Activated CD4-positive, alpha-beta memory T cell treated with anti-CD3 and anti-CD28 coated beads, Interleukin-2, amount 10 ng/mL, durations not matched to agents 7 days and 5 days (primary cell): ENCODE results near the gene TRIM41. TPM values are rescaled to one million over a fixed set of nuclear protein-coding genes. Genes with fewer than 3 reads are reported as not detected.

Source experiments
- CTCF ChIA-PET: fragments of 350-600 bp; sonication (Branson Sonifier 250); formaldehyde crosslinking; loops from one replicate; lab custom pipeline; 2021; ENCODE audit warnings: antibody characterized with exemption, inconsistent platforms; lab: Charles Lee
- POLR2A ChIA-PET: fragments of 350-600 bp; sonication (Branson Sonifier 250); formaldehyde crosslinking; loops from one replicate; lab custom pipeline; 2021; ENCODE audit warnings: antibody characterized with exemption; lab: Charles Lee
- DNase-seq: peaks from one replicate; pipeline ENCODE4 v3.0.0-alpha.2; 2020
- H3K27ac Mint-ChIP-seq: one replicate; pipeline ENCODE4 v1.8.0; 2021; ENCODE audit warnings: mild to moderate bottlenecking, mixed read lengths
- H3K27me3 Mint-ChIP-seq: one replicate; pipeline ENCODE4 v1.8.0; 2021; ENCODE audit warnings: mixed read lengths
- H3K36me3 Mint-ChIP-seq: one replicate; pipeline ENCODE4 v1.8.0; 2021; ENCODE audit warnings: low read depth, mixed read lengths
- H3K4me1 Mint-ChIP-seq: one replicate; pipeline ENCODE4 v1.8.0; 2021; ENCODE audit warnings: mixed read lengths
- H3K4me3 Mint-ChIP-seq: one replicate; pipeline ENCODE4 v1.8.0; 2021; ENCODE audit warnings: mild to moderate bottlenecking, mixed read lengths
- H3K9me3 Mint-ChIP-seq: one replicate; pipeline ENCODE4 v1.8.0; 2021; ENCODE audit warnings: mixed read lengths
- total RNA-seq, 2 experiments: library from RNA; stranded (reverse); gene quantifications; one replicate each; pipeline ENCODE4 v1.2.3, GENCODE V29; 2021

The TRIM41 gene
- total RNA-seq, 2 experiments from 2014 or later: 42.4 to 43.7 TPM

DNA sequence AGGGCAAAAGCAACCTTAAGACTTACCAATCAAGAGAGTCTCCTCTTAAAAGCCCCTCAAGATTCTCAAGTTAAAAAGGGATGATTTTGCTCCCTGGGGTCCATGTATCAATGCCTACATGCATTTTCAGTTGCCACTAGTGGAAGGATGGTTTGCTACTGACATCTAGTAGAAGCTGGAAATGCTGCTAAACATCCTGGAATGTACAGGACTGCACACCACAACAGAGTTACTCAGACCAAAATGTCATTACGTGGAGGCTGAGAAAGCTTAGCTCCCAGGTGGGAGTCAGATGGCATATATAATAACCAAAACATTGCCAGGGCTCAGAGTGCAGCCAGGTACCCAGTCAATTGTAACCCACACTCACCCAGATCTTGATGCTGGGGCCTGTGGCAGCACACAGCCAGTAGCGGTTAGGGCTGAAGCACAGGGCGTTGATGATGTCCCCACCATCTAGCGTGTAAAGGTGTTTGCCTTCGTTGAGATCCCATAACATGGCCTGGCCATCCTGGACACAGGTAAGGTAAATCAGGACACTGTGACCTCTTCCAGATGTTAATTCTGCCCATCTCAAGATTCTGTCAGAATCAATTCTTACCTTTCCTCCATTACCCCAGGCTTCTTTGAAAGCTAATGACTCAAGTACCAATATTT, 14.8 kb downstream of the TRIM41 start:
- DNase-seq: no peak
- H3K4me3 Mint-ChIP-seq: no peak overlapping the region
- H3K4me1 Mint-ChIP-seq: peaks cover 62% of the 10 kb centered on the region
- no peaks in the 10 kb centered on the region for H3K27me3 Mint-ChIP-seq
- ChIA-PET CTCF (no interaction called here), POLR2A (interaction anchor here (30.9 to 31.8 kb wide), 2 partner anchors 1 to 11 kb away, joined by 1091 read pairs; partner anchors contain the start of genes RACK1, TRIM41 and TRIM52)
- peaks cover 94% of the 10 kb centered on the region for H3K36me3 Mint-ChIP-seq
- H3K9me3 Mint-ChIP-seq: no peaks in the 10 kb centered on the region
- H3K27ac Mint-ChIP-seq: peak overlapping the region; percentile 12

DNA sequence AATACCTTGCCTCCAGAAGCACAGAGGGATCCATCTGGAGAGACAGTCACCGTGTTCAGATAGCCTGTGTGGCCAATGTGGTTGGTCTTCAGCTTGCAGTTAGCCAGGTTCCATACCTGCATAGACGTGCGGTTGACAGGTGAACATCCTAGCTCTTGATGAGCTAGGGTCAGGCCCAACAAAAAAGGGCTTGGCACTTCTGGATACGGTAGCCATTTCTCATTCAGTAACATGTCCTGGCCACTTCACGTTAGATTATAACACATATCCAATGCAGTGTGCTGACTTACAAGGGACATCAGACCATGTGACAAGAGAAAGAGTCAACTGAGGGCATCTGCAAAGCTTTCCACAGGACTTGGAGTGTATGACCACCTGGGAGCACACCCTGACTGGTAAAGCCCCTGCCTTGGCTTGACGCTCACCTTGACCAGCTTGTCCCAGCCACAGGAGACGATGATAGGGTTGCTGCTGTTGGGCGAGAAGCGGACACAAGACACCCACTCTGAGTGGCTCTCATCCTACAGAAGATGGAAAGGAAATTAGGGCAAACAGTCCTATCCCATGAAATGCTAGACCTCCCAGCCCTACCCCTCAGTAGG, 16.1 kb downstream of the TRIM41 start:
- H3K4me3 Mint-ChIP-seq: peak overlapping the region; percentile 30
- ChIA-PET POLR2A (interaction anchor here (30.9 to 31.8 kb wide), 2 partner anchors 2 to 10 kb away, joined by 1091 read pairs; partner anchors contain the start of genes RACK1, TRIM41 and TRIM52), CTCF (no interaction called here)
- peaks cover 92% of the 10 kb centered on the region for H3K36me3 Mint-ChIP-seq
- DNase-seq: no peak
- H3K27ac Mint-ChIP-seq: peak overlapping the region; percentile 32
- H3K4me1 Mint-ChIP-seq: peaks cover 64% of the 10 kb centered on the region
- H3K9me3 Mint-ChIP-seq: no peaks in the 10 kb centered on the region
- no peaks in the 10 kb centered on the region for H3K27me3 Mint-ChIP-seq

DNA sequence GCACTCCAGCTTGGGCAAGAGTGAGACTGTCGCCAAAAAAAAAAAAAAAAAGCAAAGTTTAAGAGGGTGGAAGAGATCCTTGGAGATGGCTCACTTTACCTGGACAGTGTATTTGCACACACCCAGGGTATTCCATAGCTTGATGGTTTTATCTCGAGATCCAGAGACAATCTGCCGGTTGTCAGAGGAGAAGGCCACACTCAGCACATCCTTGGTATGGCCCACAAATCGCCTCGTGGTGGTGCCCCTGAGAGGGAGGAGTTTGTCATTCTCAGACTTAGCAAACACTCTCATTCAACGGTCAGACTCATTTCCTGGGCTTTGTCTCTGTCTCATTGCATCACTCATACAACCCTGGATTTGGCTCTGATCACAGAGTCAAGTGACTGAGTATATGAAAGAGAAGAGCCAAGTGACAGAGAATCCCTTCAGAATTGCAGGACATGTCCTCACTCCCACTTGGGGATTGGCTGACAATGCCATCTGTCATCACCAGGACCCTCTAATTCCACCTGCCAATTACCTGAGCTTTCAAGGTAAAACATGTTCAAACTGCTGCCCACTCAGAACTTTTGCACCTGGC, 18.4 kb downstream of the TRIM41 start:
- Mint-ChIP-seq H3K9me3 (no peaks in the 10 kb centered on the region), H3K27me3 (no peaks in the 10 kb centered on the region), H3K27ac (peak overlapping the region; percentile 92), H3K36me3 (peaks cover 72% of the 10 kb centered on the region), H3K4me3 (peak overlapping the region; percentile 97), H3K4me1 (peaks cover 71% of the 10 kb centered on the region)
- CTCF ChIA-PET: no interaction called here
- POLR2A ChIA-PET: interaction anchor here (1.0 to 31.8 kb wide), 6 partner anchors 4 to 1240 kb away, joined by 3 to 1091 read pairs (median 41); partner anchors contain the start of genes RACK1, TRIM41 and TRIM52
- DNase-seq: peak; percentile 74

GRCh38 chr5:181242031-181242451, 19.0 kb downstream of the TRIM41 start:
- peaks cover 69% of the 10 kb centered on the region for H3K4me1 Mint-ChIP-seq
- CTCF ChIA-PET: interaction anchor here (1.2 kb wide), 1 partner anchor 10 kb away, joined by 3 read pairs; no protein-coding TSS in a partner anchor
- peak overlapping the region; percentile 92 for H3K27ac Mint-ChIP-seq
- H3K4me3 Mint-ChIP-seq: peak overlapping the region; percentile 97
- no peaks in the 10 kb centered on the region for H3K27me3 Mint-ChIP-seq
- POLR2A ChIA-PET: interaction anchor here (1.1 to 31.8 kb wide), 6 partner anchors 5 to 1618 kb away, joined by 3 to 1091 read pairs (median 41); partner anchors contain the start of genes HNRNPH1, RACK1, TRIM41 and TRIM52
- no peak for DNase-seq
- H3K36me3 Mint-ChIP-seq: peaks cover 69% of the 10 kb centered on the region
- no peaks in the 10 kb centered on the region for H3K9me3 Mint-ChIP-seq

- Mint-ChIP-seq H3K27ac (peak overlapping the region; percentile 92), H3K36me3 (peaks cover 66% of the 10 kb centered on the region)
- CTCF ChIA-PET: interaction anchor here (0.9 to 1.2 kb wide), 2 partner anchors 9 to 58 kb away, joined by 3 to 5 read pairs; no protein-coding TSS in a partner anchor
These were observed 20.0 kb downstream of the TRIM41 start for GRCh38 chr5:181243018-181243563.

GRCh38 chr5:181243564-181244343, 20.7 kb downstream of the TRIM41 start, which contains the start of gene RACK1:
RACK1 (minus strand) TSS chr5:181243906; CDS start chr5:181243800, 106 bp downstream.
- POLR2A ChIA-PET: interaction anchor here (0.8 to 31.8 kb wide), 8 partner anchors 5 to 412 kb away, joined by 3 to 1091 read pairs (median 13); partner anchors contain the start of genes RACK1, TRIM41 and TRIM52
- Mint-ChIP-seq H3K4me3 (peak within 1 kb of the TSS; percentile 97), H3K9me3 (no peaks in the 10 kb centered on the region), H3K36me3 (peaks cover 62% of the 10 kb centered on the region), H3K27ac (peak within 1 kb of the TSS; percentile 92), H3K4me1 (peaks cover 67% of the 10 kb centered on the region), H3K27me3 (no peaks in the 10 kb centered on the region)
- DNase-seq: peak; percentile 91
- CTCF ChIA-PET: interaction anchor here (1.0 to 1.3 kb wide), 3 partner anchors 17 to 21 kb away, joined by 3 to 4 read pairs (median 4); partner anchors contain the start of genes TRIM41 and TRIM52

More at GRCh38 chr5:181243018-181243563, 20.0 kb downstream of the TRIM41 start:
- no peaks in the 10 kb centered on the region for H3K27me3 Mint-ChIP-seq
- POLR2A ChIA-PET: interaction anchor here (1.1 to 31.8 kb wide), 8 partner anchors 6 to 1619 kb away, joined by 3 to 1091 read pairs (median 13); partner anchors contain the start of genes HNRNPH1, RACK1, TRIM41 and TRIM52
- H3K4me1 Mint-ChIP-seq: peaks cover 65% of the 10 kb centered on the region
- H3K9me3 Mint-ChIP-seq: no peaks in the 10 kb centered on the region
- peak overlapping the region; percentile 97 for H3K4me3 Mint-ChIP-seq
- DNase-seq: no peak

DNA sequence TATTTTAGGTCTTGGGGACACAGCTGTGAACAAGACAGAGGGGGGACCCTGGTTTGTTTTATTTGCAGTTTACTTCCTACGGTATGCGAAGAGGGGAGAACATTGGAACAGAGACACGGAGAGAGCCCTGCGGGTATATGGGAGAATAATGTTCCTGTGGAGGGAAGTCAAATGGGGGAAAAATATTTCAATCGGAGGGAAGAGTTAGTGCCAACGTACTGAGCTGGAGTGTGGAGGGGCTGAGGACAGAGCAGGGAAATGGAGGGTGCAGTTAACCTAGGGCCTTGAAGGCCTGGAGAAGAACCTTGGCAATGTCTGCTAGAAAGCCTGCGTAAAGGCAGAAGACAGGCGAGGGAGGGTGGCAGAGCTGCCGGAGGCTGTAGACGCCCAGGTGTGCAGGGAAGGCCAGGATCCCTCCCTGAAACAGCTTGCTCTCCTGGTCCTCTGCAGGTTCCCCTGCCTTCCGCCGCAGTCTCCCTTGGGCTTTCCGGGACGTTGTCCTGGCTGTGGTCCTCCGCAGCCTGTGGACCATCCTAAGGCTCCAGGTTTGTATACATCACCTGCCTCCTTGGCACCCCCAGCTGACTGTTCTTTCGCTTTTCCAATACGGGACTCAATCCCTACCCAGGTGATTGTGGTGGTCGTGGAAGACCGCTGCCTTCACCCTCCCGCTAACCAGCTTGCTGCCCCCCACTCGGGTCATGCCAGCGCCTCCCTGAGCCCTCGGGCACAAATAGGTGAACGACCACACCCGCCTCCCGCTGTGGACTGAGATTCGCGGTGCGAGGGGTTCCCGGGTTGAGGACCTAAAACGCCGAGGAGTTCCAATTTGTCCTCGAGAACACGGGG, 22.6 kb downstream of the TRIM41 start:
- ChIA-PET CTCF (interaction anchor here (1.1 to 1.3 kb wide), 2 partner anchors 15 to 57 kb away, joined by 3 read pairs; partner anchors contain the start of gene TRIM52), POLR2A (interaction anchor here (0.7 to 31.8 kb wide), 9 partner anchors 3 to 442 kb away, joined by 3 to 1091 read pairs (median 12); partner anchors contain the start of genes RACK1, TRIM41 and TRIM52)
- no peaks in the 10 kb centered on the region for H3K27me3 Mint-ChIP-seq
- H3K4me1 Mint-ChIP-seq: peaks cover 69% of the 10 kb centered on the region
- no peaks in the 10 kb centered on the region for H3K9me3 Mint-ChIP-seq
- H3K27ac Mint-ChIP-seq: peak overlapping the region; percentile 92
- H3K4me3 Mint-ChIP-seq: peak overlapping the region; percentile 91
- H3K36me3 Mint-ChIP-seq: peaks cover 62% of the 10 kb centered on the region
- no peak for DNase-seq

GRCh38 chr5:181246276-181247049, 23.4 kb downstream of the TRIM41 start:
- Mint-ChIP-seq H3K36me3 (peaks cover 60% of the 10 kb centered on the region), H3K4me3 (peak overlapping the region; percentile 91), H3K9me3 (no peaks in the 10 kb centered on the region), H3K27ac (peak overlapping the region; percentile 92), H3K4me1 (peaks cover 67% of the 10 kb centered on the region), H3K27me3 (no peaks in the 10 kb centered on the region)
- CTCF ChIA-PET: interaction anchor here (1.3 to 3.4 kb wide), 2 partner anchors 14 to 58 kb away, joined by 3 to 21 read pairs; partner anchors contain the start of gene TRIM52
- DNase-seq: peak; percentile 85
- POLR2A ChIA-PET: interaction anchor here (0.6 to 31.8 kb wide), 9 partner anchors 2 to 443 kb away, joined by 3 to 1091 read pairs (median 7); partner anchors contain the start of genes RACK1, TRIM41, TRIM52 and TRIM7

GRCh38 chr5:181248277-181248676, 25.2 kb downstream of the TRIM41 start:
- peak overlapping the region; percentile 91 for H3K4me3 Mint-ChIP-seq
- H3K27ac Mint-ChIP-seq: peak overlapping the region; percentile 92
- ChIA-PET POLR2A (interaction anchor here (1.3 to 31.8 kb wide), 5 partner anchors 1 to 418 kb away, joined by 3 to 1091 read pairs (median 4); partner anchors contain the start of genes RACK1, TRIM41 and TRIM52), CTCF (interaction anchor here (1.3 to 3.4 kb wide), 2 partner anchors 9 to 12 kb away, joined by 5 to 21 read pairs; partner anchors contain the start of gene TRIM52)
- H3K4me1 Mint-ChIP-seq: peaks cover 63% of the 10 kb centered on the region
- no peaks in the 10 kb centered on the region for H3K27me3 Mint-ChIP-seq
- H3K9me3 Mint-ChIP-seq: no peaks in the 10 kb centered on the region
- DNase-seq: no peak
- H3K36me3 Mint-ChIP-seq: peaks cover 49% of the 10 kb centered on the region

DNA sequence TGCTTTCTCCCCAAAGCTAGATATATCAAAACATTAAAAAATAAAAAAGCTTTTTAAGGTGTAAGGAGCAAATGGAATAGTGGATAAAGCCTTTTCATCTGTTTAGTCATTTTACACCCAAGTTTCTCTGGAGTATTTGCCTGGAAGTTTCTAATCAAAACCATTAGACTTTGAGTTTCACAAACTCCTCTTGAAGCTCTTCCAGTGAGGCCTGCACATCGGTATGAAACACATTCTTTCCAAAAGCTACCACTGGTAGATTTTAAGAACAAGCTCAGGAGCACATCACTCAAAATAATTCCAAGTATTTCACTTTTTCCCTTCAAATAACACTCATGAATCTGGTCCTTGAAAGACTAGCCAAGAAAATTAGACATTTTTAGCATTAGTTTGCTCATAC, 32.2 kb downstream of the TRIM41 start:
- no peak for DNase-seq
- no peak overlapping the region for H3K4me3 Mint-ChIP-seq
- no peak overlapping the region for H3K27ac Mint-ChIP-seq
- CTCF ChIA-PET: interaction anchor here (1.3 kb wide), 1 partner anchor 71 kb away, joined by 3 read pairs; no protein-coding TSS in a partner anchor
- H3K27me3 Mint-ChIP-seq: no peaks in the 10 kb centered on the region
- POLR2A ChIA-PET: interaction anchor here (30.9 kb wide), 1 partner anchor 18 kb away, joined by 1091 read pairs; the partner anchor contains the start of genes RACK1 and TRIM41
- no peaks in the 10 kb centered on the region for H3K9me3 Mint-ChIP-seq
- peaks cover 80% of the 10 kb centered on the region for H3K4me1 Mint-ChIP-seq
- H3K36me3 Mint-ChIP-seq: peaks cover 64% of the 10 kb centered on the region
